ENCODE measurements around the gene C14orf132.

C14orf132 gene

DNA sequence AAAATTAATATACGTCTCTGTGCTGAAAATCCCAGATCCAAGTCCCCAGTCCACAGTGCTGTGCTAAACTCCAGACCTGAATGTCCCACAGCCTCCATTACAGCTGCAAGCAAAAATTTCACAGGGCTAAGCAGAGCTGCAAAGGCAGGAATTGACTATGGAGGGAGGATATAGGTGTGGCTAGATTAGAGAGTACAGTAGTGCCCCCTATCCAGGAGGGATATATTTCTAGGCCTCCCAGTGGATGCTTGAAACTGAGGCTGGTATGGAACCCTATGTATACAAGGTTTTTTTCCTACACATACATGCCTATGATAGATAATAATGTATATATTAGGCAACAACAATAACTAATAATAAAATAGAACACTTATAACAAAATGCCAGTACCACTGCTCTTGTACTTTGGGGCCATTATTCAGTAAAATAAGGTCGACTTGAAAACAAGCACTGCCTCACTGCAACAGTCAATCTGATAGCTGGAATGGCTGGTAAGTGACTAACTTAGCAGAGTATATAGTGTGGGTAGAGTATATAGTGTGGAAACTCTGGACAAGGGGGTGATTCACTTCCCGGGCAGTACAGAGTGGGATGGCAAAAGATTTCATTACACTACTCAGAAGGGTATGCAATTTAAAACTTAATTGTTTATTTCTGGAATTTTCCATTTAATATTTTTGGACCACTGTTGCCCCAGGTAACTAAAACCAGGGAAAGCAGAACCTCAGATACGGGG, 82.7 kb downstream of the C14orf132 start:
- DNase-seq = no peak

DNA sequence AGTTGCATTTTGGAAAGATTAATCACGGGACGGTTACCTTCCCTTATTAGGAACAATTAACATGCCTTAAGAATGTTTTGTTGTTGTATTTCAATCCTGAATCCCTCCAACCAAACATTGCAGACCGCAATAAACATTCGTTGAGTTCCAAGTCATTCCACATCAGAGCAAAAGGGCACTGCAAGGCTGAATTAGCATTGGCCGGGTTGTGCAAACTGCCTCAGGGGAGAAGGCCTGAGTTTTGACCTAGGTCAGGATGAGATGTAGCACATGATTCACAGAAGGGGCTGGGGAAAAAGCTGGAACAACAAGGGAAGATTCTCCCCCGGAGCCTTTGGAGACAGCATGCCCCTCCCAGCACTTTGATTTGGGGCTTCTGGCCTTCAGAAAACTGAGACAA, 83.3 kb downstream of the C14orf132 start:
- no peak for DNase-seq

DNA sequence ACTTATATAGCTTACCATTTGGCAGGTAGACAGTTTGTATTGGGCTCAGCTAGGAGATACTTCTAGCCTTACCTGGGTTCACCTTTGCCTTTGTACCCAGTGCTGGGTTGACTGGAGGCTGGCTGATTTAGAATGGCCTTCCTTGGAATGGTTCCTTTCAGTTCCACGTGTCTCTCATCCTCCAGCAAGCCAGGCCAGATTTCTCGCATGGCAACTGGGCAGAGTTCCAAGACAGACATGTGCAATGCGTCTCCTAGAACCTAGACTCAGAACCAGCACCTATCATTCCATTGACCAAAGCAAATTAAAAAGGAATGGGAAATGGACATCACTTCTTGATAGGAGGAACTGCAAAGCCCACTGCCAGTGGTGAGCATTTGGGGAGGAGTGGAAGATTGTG, 86.4 kb downstream of the C14orf132 start:
- DNase-seq = no peak

DNA sequence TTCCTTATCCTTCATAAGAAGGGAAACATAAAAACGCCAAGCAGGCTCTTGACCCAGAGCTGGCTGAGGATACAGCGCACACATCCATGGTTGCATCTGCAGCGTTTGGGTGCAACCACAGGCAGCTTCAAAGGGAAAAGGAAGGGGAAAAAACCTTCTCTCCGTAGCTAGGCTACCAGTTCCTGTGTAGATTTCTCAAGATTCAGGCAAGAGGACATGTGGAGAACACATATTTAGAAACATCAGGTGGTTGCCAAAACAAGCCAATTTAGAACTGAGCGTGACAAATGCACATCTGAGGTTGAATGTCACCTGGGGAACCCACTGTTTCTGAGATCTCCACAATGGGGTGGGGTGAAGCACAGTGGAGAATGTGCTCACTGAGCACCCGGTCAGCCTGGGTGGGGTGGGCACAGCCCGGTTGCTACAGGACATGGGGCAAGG, 87.2 kb downstream of the C14orf132 start:
- DNase-seq = no peak

DNA sequence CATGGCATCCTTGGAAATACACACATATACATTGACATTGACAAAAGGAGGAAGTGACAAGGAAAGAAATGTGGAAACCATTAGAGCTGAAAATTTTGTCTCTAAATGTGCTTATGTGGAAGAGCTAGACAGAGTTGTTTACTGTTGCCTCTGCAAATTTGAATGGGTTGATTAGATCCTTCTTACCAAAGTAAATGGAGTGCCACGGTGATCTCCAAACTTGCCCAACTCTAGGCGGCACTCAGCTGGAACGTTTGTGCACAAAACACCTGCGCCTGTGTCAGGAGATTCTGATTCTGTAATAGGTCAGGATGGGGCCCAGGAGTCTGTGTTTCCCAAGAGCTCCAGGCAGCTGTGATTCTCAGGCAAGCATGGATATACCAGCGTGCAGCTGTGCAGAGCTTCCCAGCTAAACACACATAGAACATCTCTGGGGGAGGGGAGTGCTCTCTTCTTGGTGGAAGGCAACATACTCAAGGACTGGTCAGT, 87.7 kb downstream of the C14orf132 start:
- DNase-seq = no peak

DNA sequence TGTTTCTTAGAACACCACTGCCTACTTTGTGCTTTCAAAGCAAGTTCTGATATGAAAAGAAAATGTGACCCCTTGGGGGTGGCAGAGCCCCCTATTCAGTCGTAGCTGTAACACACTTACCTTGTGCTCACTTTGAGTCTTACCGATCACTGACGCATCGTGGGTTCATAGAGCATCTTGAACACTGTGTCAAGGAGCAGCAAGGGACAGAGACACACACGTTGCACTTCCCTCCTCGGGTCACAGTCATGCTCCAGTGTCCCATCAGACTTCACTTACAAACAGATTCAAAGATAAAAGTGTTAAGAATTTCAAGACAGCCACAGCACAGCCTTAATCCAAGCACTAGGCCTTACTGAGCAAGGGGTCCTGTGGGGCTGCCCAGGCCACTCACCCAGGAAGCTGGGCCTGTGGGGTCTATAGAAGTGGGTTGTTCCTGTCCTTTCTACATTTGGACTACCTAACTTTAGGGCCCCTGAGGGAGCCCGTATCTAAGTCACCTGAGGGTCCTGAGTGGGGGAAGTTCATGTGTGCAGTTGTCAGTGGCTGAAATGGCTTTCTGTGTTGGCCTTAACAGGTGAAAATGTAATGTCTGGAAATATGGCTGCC, 90.1 kb downstream of the C14orf132 start:
- DNase-seq = no peak

DNA sequence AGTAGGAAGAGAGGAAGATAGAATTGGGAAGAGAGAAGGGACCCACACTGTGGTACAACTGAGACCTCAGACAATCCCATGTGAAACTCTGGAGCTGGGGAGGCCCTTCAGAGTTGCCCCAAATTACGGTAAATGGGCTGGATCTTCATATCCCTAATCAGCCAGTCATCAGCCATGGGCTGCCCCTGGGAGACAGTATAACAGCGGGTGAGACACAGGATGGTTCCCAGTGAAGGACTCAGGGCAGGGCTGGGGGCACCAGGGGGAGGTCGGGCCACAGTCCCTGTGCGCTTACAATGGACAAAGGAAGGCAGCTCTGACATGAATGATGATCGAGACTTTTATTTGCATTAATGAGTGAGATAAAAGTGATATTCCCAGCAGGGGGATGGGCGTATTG, 91.2 kb downstream of the C14orf132 start:
- DNase-seq = no peak

DNA sequence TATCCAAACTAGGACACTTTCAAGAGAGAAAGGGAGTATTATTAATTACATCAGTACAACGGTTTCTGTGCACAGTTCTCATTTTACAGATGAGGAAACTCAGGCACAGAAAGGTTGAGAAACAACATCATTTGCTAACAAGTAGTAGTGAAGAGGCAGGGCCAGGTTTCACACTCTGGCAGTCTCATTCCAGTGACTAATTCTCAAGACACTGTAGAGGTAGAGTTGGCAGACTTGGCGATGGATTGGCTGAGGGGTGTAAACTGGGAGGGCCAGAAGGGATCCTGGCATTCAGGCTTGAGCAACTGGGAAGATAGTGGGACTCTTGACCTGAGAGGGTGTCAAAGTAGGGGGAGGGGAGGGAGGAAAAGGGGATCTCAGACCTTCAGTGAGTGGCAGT, 91.7 kb downstream of the C14orf132 start:
- DNase-seq = no peak

DNA sequence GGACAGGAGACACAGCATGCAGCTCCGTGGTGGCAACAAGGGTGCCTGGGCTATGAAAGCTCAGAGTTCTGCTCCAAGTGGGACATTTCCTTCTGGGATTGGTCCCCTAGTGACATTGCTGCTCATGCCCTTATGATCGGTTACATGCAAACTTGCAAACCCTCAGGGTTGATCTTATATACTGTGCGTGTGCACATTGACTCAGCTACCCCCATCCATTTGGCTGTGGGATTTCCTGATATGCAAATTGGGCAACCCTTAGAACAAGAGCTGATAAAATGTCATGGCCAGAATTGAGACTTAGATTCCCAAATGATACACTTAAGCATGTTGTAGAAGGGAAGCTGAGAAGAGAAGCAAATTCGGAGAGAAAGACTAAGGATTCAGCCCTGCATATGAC, 92.7 kb downstream of the C14orf132 start:
- no peak for DNase-seq

DNA sequence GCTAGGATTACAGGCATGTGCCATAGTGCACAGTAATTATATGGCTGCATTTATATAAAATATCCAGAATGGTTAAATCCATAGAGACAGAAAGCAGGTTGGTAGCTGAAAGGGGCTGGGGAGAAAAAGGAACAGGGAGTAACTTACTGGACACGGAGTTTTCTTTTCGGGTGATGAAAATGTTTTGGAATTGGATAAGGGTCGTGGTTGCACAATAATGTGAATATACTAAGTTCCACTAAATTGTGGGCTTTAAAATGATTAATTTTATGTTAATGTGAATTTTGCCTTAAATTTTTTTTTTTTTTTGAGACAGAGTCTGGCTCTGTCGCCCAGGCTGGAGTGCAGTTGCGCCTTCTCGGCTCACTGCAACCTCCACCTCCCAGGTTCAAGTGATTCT, 95.3 kb downstream of the C14orf132 start:
- DNase-seq = no peak

DNA sequence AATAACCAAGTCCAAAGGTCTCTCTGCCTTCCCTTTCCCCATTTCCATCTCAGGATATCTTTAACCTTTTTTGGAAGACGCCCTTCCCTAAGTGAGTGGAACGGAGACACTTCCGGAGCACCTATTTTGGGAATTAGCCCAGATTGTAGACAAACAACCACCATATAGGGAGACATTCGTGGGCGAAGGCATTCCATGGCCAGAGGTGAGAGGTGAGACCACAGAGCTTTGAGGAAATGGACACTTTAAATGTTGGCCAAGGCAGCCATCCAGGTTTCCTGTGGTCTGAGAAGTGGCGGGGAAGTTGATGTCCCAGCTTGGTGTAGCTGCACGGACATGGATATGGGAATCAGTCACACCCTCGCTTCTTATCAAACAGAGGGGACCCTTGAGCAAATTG, 96.1 kb downstream of the C14orf132 start:
- no peak for DNase-seq

DNA sequence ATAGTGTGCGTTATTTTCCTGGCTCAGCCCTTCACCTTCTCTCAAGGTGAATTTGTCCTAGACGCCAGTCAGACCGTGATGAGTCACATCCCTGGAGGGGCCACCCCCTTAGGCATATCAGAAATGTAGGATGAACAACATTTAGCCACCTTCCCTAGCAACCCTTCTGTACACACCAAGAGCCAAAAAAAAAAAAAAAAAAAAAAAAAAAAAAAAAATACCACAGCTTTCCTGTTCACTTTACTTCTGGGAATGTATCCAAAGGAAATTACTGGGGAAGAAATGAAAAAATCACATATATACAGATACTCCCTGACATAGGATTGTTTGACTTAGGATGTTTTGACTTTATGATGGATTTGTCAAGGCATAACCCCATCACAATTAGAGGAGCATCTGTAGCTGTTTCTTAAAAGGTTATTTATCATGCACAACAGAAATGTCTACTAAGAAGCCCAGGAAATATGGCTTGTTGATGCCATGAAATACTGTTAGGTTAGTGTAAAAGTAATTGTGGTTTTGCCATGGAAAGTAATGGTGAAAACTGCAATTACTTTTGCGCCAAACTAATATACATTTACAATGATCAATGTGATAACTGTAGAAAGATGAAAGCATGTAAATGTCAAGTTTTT, 97.3 kb downstream of the C14orf132 start:
- peak; percentile 14 for DNase-seq

DNA sequence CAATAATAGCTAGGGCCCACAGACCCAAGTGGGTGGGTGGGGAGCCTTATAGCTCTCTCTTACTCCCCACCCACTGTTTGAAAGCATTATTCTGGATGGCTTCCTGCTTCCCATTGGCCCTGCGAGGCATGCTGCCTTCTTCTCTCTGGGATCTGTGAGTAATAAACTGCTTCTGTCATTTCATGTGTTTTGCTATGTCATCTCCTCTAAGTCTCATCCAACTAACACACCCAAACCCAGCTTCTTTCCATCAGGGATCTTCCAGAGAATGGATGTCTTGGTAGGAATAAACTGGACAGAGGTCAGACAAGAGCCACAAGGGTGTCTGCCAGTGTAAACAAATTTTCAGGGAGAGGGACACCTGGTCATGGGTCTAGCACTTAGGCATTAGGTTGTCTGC, 99.1 kb downstream of the C14orf132 start:
- DNase-seq = no peak

DNA sequence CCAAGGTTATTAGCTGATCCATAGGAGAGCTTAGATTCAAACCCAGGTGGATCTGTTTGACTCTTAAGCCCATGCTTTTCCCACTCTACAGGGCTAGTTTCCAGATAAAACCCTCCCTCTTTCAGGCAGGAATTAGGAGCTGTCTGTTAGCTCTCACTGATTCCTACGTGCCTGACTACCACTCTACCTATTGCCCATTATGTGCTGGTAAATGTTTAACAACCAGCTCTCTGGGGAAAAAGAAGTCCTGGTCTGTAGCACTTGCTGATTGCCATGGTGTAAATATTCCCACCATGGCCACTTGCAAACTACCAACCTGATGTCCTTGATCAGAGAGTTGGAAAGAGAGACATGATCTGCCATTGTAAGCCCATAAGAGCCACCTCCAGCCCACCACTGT, 100.0 kb downstream of the C14orf132 start:
- no peak for DNase-seq

DNA sequence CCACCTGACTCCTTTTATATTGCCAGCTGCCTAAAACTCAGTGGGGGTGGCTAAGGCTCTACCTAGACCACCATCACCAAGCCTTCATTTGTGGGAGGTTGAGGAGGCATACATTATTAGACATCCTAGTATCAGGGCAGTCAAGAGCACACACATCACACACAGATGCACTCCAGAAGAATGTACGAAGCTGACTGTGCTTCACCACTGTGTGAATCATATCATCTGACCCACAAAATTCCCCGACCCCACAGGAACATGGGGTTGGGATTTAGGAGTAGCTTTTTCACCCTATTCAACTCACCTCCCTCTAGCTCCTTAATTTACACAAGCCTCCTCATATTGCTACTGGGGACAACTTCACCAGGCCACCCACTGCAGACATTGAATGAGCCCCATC, 100.7 kb downstream of the C14orf132 start:
- no peak for DNase-seq

DNA sequence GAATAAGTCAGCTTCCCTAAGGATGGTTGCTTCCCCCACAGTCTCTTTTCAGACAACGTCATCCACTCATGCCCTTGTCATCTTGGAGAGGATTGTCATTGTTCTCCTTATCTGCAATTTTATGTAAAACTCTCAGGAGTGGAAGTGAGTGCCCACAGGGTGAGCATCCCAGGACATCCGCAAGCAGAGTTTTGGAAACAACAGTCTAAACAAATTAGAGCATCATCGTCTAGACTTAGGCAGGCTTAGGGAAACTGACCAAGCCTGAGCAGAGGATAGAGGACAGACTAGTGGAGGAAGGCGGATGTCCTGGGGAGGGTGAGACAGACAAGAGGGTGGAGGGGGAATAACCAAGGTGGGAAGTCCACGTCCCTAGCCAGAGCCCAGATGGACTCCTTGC, 101.8 kb downstream of the C14orf132 start:
- DNase-seq = no peak

Measured in eye (tissue), 1 donor.